ENCODE data around the gene MYT1. TPM values are rescaled to one million over a fixed set of nuclear protein-coding genes. Genes with fewer than 3 reads are reported as not detected.

MYT1 gene
- total RNA-seq, 2 donors from 2014 or later, result 0.19 to 0.22 TPM

DNA sequence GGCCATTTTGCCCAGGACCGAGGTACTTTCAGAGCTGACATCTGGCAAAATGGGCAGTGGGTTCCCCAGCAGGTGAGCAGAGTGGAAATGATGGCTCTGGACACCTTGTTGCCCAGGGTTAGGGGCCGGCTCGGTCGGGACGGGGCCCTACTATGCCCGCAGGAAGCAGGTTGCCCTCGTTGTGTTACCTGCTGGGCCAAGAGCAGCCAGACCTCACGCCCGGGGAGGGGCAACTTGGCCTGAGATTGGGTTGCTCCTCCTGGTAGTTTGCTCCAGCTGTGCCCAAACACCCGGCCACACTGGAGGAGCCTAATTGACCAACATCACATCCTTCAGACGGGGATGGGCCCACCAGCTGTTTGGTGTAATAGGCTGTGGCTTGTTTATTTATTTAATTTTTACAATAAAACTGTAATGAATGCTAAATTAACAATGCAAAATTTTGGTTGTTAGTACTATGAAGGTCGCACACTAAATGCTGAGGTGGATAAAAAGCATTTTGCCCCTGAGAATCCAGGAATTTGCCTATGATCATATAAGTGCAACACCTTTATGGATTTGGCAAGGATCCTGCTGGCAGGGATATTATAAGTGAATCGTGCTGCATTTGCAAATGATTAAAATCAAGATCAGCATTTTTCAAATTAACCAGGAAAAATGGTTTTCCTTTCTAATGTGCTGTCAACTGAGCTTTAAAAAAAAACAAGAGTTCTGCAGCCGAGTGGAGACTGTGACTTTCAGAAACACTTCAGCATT lies 64.7 kb downstream of the MYT1 start:
- peaks cover 3% of the 10 kb centered on the region for H3K4me1 ChIP-seq
- peak; percentile 48 for DNase-seq

DNA sequence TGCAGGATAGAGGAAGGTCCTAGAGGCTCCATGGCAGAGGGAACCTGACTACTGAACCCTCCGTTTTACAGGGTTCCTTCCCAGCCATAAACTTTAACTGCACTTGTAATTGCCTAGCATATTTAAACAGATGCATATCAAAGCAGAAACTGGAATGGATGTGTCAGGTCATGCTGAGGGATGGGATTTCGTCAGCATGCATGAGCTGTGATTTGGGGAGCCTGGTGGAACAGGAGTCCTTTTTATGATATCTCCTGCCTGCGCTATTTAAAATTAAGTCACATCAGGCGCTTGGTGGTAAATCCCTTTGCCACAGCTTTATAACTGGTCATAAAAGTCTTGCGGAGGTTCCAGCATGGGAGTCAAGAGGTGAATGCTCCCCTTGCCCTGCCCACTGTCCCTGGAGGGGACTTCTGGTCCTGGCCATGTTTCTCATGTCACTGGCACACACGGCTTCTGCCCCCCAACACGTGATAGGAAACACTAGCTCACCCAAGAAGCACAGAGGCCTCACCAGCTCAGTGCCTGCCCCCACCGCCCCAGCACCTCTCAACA lies 65.3 kb downstream of the MYT1 start:
- Histone ChIP-seq H3K9ac (ENCODE audit: low read depth in 2 of 2, low read length in 2 of 2) (no peak overlapping the region), H3K27ac (no peak overlapping the region)
- DNase-seq, result peak; percentile 51

More for the DNA sequence above, 64.7 kb downstream of the MYT1 start:
- Histone ChIP-seq H3K27ac (no peak overlapping the region), H3K9me3 (no peaks in the 10 kb centered on the region), H3K36me3 (no peaks in the 10 kb centered on the region), H3K27me3 (peaks cover 4% of the 10 kb centered on the region), H3K9ac (ENCODE audit: low read depth in 2 of 2, low read length in 2 of 2) (no peak overlapping the region), H3K4me3 (no peak overlapping the region)
- TF ChIP-seq, protein P1, sequence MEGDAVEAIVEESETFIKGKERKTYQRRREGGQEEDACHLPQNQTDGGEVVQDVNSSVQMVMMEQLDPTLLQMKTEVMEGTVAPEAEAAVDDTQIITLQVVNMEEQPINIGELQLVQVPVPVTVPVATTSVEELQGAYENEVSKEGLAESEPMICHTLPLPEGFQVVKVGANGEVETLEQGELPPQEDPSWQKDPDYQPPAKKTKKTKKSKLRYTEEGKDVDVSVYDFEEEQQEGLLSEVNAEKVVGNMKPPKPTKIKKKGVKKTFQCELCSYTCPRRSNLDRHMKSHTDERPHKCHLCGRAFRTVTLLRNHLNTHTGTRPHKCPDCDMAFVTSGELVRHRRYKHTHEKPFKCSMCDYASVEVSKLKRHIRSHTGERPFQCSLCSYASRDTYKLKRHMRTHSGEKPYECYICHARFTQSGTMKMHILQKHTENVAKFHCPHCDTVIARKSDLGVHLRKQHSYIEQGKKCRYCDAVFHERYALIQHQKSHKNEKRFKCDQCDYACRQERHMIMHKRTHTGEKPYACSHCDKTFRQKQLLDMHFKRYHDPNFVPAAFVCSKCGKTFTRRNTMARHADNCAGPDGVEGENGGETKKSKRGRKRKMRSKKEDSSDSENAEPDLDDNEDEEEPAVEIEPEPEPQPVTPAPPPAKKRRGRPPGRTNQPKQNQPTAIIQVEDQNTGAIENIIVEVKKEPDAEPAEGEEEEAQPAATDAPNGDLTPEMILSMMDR (IDR thresholded peaks at IDR 0.05), result no peak
- intact Hi-C loops (cut with DNase I), result no loop called here

DNA sequence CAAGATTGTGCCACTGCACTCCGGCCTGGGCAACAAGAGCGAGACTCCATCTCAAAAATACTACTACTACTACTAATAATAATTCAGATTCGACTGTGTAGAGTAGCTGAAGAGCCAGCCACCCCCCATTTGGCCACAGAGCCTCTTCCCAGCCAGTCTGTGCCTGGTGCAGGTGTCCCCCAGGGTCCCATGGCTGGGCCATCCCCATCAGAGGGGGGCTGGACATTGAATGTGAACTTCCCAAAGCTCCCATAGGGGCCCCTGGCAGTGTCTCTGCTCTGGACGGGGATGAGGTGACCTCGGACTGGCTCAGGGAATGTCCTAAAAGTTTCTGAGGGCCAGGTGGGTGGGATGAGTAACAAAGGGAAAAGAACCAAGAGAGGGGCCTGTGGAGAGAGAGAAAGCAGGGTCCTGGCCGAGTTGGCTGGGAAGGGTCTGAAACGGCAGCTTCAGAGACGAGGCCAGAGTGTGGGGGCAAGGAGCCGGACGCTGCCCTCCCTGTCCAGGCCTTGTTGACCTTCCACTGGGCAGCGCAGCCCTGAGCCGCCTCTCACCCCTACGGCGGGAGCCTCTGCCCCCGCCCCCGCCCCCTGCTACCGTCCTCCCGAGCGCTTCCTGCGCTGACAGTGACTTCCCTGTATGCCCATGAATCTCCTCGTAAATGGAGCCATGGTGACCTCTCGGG lies 66.4 kb downstream of the MYT1 start:
- DNase-seq, result no peak
- no peak overlapping the region for H3K4me3 ChIP-seq
- no peaks in the 10 kb centered on the region for H3K9me3 ChIP-seq
- H3K27me3 ChIP-seq, result peaks cover 4% of the 10 kb centered on the region
- TF ChIP-seq, protein P1 (IDR thresholded peaks at IDR 0.05), result no peak
- H3K36me3 ChIP-seq, result no peaks in the 10 kb centered on the region
- H3K9ac ChIP-seq (ENCODE audit: low read depth in 2 of 2, low read length in 2 of 2), result no peak overlapping the region
- peaks cover 3% of the 10 kb centered on the region for H3K4me1 ChIP-seq
- intact Hi-C loops (cut with DNase I), result no loop called here
- H3K27ac ChIP-seq, result no peak overlapping the region

More for the DNA sequence above, 65.3 kb downstream of the MYT1 start:
- H3K36me3 ChIP-seq, result no peaks in the 10 kb centered on the region
- TF ChIP-seq, protein P1 (IDR thresholded peaks at IDR 0.05), result no peak
- H3K4me1 ChIP-seq, result peaks cover 3% of the 10 kb centered on the region
- no peaks in the 10 kb centered on the region for H3K9me3 ChIP-seq
- peaks cover 4% of the 10 kb centered on the region for H3K27me3 ChIP-seq
- intact Hi-C loops (cut with DNase I), result no loop called here
- no peak overlapping the region for H3K4me3 ChIP-seq

DNA sequence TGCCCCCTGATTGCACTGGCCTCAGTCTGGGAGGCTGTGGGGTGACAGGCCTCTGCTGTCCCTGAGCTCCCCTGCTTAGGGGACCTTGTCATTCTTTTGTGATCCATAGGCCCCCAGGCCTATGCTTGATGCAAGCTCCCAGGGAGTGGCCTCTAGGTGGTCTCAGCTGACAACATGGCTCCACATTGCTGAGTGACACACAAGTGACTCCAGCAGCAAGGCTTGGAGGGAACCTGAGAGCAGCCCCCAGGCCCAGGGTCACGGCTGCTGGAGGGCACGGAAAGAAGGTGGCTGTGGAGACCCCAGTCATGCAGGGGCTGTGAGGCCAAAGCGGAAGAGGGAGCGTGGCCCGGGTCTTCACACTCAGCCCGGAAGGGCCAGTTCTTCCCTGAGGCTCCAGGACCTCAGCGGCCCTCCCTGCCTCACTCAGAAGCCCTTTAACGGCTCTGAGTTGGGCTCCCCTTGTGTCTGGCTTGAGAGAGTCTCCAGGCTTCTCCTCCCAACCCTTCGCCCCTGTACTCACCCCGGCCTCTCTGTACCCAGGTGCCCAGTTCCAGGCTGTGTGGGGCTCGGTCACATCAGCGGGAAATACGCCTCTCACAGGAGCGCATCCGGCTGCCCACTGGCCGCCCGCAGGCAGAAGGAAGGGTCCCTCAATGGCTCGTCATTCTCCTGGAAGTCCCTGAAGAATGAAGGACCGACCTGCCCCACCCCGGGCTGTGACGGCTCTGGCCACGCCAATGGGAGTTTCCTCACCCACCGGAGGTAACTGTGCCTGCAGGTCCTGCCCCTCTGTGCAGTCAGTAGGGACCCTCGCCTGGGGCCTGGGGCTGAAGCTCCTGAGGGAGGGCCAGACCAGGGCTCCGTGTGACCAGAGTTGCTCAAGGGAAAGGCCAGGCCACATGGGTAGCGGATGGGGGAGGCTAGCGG lies 67.6 kb downstream of the MYT1 start:
- Histone ChIP-seq H3K4me3 (no peak overlapping the region), H3K4me1 (peaks cover 3% of the 10 kb centered on the region), H3K9me3 (no peaks in the 10 kb centered on the region), H3K27ac (no peak overlapping the region), H3K36me3 (no peaks in the 10 kb centered on the region), H3K27me3 (peaks cover 3% of the 10 kb centered on the region), H3K9ac (ENCODE audit: low read depth in 2 of 2, low read length in 2 of 2) (no peak overlapping the region)
- DNase-seq, result no peak
- TF ChIP-seq, protein P1 (IDR thresholded peaks at IDR 0.05), result no peak
- intact Hi-C loops (cut with DNase I), result no loop called here

DNA sequence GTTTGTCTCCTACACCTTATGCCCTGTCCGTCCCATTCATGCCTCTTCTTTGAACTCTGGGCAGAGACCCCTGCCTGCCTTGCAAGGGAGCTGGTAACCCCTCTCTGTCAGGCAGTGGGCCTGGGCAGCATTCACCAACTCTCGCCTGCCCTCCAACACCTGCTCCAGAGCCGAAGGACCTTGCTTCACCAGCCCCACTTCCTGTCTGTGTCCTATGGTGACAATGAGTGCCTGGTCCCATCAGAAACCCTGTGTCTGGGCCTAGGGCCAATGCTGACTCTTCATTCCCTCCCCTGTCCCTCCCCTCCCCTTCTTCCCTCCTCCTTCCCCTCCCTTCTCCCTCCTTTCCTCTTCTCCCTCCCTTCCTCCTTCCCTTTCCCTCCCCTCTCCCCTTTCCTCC lies 68.5 kb downstream of the MYT1 start:
- Histone ChIP-seq H3K36me3 (no peaks in the 10 kb centered on the region), H3K4me1 (peaks cover 3% of the 10 kb centered on the region), H3K4me3 (no peak overlapping the region), H3K9me3 (no peaks in the 10 kb centered on the region), H3K9ac (ENCODE audit: low read depth in 2 of 2, low read length in 2 of 2) (no peak overlapping the region), H3K27me3 (no peaks in the 10 kb centered on the region), H3K27ac (no peak overlapping the region)
- DNase-seq, result no peak
- intact Hi-C loops (cut with DNase I), result no loop called here
- TF ChIP-seq, protein P1 (IDR thresholded peaks at IDR 0.05), result no peak

Measured in colonic mucosa (tissue), 4 donors.